ENCODE data around the gene TAF10. TPM values are rescaled to one million over a fixed set of nuclear protein-coding genes. Genes with fewer than 3 reads are reported as not detected.

Gene TAF10
- total RNA-seq, 1 experiment from 2014 or later, result 387 TPM

DNA sequence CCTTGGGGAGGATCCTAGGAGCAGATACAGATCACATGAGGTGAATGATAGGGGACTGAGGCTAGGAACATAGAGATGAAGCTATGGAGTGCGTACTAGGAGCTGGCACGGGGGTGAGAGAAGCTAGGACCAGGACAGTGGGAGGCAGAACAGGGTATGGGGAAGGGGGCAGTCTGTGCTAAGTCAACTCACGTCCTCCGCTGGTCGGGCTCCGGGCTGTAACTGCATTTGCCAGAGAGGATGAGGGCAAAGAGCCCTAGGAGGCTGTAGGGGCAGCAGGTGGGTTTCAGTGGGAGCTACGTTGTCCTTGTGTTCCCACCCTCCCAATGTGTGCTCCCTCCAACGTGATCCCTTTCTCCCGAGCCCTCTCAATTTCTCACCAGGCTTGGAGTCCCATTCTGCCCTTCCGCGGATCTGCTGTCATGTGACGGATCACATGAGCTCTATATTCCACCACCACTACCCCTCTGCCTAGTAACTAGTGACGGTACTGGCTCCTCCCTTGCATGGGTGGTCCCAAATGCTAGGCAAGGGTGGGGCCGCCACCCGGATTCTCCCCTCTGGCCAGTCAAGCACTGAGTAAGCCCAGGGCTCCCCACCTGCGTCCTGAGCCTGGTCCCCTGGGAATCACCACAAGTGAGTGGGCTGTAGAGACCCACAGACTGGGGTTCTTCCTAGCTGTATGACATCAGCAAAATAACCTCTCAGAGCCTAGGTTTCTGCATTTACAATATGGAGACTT lies 7.2 kb upstream of the TAF10 start, which contains the start of gene TPP1:
TPP1 (minus strand) TSS at position 419 of the 742 bp plus-strand sequence; CDS start at position 397, 22 bp downstream.
- ATAC-seq (peak; percentile 99), DNase-seq (ENCODE audit: low read depth, low spot score) (peak; percentile 95)
- in situ Hi-C loops (cut with HindIII; ENCODE audit: low pct_unique_long_range_greater_than_20kb, low sequenced_read_pairs), result no loop called here
- CTCF ChIA-PET, result interaction anchor here (0.9 to 1.5 kb wide), 3 partner anchors 64 to 240 kb away, joined by 5 to 6 read pairs (median 5); partner anchors contain the start of gene MRPL17
- Histone ChIP-seq H3K9me3 (ENCODE audit: control insufficient read depth, insufficient read depth, low read depth, low read length) (no peaks in the 10 kb centered on the region), H3K27me3 (ENCODE audit: control insufficient read depth, insufficient read depth, low read length) (no peaks in the 10 kb centered on the region), H3K4me3 (ENCODE audit: low read depth in 2 of 2, low read length in 2 of 2) (peak within 1 kb of the TSS; percentile 82 to 100), H3K4me1 (ENCODE audit: control insufficient read depth, insufficient read depth, low read length) (peaks cover 13% of the 10 kb centered on the region), H3K27ac (ENCODE audit: low read length) (peak within 1 kb of the TSS; percentile 98), H3K36me3 (ENCODE audit: control insufficient read depth, insufficient read depth, low read length) (no peaks in the 10 kb centered on the region)
- BruUV-seq (replicated peaks), result no TSS peak
- intact Hi-C loops (cut with micrococcal nuclease; ENCODE audit: unreplicated experiment), result no loop called here
- TF ChIP-seq SIN3A (IDR thresholded peaks at IDR 0.05; ENCODE audit: borderline replicate concordance, insufficient read depth, low read depth, low read length), result peak; percentile 95
- TF ChIP-seq, protein P1, sequence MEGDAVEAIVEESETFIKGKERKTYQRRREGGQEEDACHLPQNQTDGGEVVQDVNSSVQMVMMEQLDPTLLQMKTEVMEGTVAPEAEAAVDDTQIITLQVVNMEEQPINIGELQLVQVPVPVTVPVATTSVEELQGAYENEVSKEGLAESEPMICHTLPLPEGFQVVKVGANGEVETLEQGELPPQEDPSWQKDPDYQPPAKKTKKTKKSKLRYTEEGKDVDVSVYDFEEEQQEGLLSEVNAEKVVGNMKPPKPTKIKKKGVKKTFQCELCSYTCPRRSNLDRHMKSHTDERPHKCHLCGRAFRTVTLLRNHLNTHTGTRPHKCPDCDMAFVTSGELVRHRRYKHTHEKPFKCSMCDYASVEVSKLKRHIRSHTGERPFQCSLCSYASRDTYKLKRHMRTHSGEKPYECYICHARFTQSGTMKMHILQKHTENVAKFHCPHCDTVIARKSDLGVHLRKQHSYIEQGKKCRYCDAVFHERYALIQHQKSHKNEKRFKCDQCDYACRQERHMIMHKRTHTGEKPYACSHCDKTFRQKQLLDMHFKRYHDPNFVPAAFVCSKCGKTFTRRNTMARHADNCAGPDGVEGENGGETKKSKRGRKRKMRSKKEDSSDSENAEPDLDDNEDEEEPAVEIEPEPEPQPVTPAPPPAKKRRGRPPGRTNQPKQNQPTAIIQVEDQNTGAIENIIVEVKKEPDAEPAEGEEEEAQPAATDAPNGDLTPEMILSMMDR (IDR thresholded peaks at IDR 0.05), result no peak
- peak; percentile 95 for TF ChIP-seq POLR2AphosphoS5 (IDR thresholded peaks at IDR 0.05; ENCODE audit: low read depth, low read length)
- TF ChIP-seq, protein P2, sequence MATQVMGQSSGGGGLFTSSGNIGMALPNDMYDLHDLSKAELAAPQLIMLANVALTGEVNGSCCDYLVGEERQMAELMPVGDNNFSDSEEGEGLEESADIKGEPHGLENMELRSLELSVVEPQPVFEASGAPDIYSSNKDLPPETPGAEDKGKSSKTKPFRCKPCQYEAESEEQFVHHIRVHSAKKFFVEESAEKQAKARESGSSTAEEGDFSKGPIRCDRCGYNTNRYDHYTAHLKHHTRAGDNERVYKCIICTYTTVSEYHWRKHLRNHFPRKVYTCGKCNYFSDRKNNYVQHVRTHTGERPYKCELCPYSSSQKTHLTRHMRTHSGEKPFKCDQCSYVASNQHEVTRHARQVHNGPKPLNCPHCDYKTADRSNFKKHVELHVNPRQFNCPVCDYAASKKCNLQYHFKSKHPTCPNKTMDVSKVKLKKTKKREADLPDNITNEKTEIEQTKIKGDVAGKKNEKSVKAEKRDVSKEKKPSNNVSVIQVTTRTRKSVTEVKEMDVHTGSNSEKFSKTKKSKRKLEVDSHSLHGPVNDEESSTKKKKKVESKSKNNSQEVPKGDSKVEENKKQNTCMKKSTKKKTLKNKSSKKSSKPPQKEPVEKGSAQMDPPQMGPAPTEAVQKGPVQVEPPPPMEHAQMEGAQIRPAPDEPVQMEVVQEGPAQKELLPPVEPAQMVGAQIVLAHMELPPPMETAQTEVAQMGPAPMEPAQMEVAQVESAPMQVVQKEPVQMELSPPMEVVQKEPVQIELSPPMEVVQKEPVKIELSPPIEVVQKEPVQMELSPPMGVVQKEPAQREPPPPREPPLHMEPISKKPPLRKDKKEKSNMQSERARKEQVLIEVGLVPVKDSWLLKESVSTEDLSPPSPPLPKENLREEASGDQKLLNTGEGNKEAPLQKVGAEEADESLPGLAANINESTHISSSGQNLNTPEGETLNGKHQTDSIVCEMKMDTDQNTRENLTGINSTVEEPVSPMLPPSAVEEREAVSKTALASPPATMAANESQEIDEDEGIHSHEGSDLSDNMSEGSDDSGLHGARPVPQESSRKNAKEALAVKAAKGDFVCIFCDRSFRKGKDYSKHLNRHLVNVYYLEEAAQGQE (IDR thresholded peaks at IDR 0.05; ENCODE audit: insufficient read depth in 1 of 2, low read depth in 2 of 2, low read length in 1 of 2), result no peak
- TF ChIP-seq TCF7L2 (IDR thresholded peaks at IDR 0.05; ENCODE audit: low read depth, low read length), result no peak
- POLR2A ChIA-PET, result interaction anchor here (0.6 kb wide), 1 partner anchor 103 kb away, joined by 8 read pairs; no protein-coding TSS in a partner anchor

DNA sequence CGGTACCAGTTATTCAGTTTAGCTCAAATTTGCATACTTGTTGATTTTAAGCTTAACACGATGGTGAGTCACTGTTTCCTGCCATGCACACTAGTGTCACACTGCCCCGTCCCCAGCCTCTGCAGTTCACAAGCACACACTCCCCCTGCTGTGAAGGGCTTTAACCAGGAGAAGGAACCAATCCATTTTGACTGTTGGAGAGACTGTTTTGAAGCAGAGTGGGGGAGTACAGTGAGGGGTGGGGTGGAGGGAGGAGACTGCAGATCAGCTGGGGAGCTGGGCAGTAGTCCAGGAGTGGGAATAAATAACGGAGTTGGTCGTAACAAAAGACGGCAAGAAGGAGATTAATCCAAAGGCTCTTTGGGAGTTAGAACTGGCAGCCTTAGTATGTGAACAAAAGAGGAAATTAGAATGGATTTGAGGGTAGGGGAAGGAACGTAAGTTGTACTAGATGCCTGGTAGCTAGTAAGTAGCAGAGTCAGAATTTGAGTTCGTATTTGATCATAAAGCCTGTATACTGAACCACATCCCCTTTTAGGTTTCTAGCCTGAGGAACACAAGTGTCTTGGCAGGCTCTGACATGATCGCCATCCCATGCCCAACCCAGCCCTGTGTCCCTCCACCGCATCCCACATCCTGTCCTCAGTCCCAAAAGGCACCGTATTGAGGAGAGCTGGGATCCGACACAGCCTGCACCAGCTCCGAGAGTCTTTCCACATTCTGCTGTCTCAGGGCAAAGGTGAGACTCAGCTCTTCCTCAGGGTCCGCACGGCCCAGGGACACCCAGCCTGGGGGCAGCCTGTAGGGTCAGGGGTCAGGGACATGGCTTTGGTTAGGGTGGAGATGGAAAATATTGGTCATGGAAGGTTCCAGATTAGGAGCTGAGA lies 6.3 kb upstream of the TAF10 start:
- TF ChIP-seq, protein P2 (IDR thresholded peaks at IDR 0.05; ENCODE audit: insufficient read depth in 1 of 2, low read depth in 2 of 2, low read length in 1 of 2), result no peak
- TF ChIP-seq SIN3A (IDR thresholded peaks at IDR 0.05; ENCODE audit: borderline replicate concordance, insufficient read depth, low read depth, low read length) (no peak), POLR2AphosphoS5 (IDR thresholded peaks at IDR 0.05; ENCODE audit: low read depth, low read length) (no peak), TCF7L2 (IDR thresholded peaks at IDR 0.05; ENCODE audit: low read depth, low read length) (no peak)
- TF ChIP-seq, protein P1 (IDR thresholded peaks at IDR 0.05), result no peak
- intact Hi-C loops (cut with micrococcal nuclease; ENCODE audit: unreplicated experiment) (no loop called here), in situ Hi-C loops (cut with HindIII; ENCODE audit: low pct_unique_long_range_greater_than_20kb, low sequenced_read_pairs) (no loop called here)
- Histone ChIP-seq H3K4me1 (ENCODE audit: control insufficient read depth, insufficient read depth, low read length) (peaks cover 13% of the 10 kb centered on the region), H3K27me3 (ENCODE audit: control insufficient read depth, insufficient read depth, low read length) (no peaks in the 10 kb centered on the region), H3K36me3 (ENCODE audit: control insufficient read depth, insufficient read depth, low read length) (no peaks in the 10 kb centered on the region), H3K9me3 (ENCODE audit: control insufficient read depth, insufficient read depth, low read depth, low read length) (no peaks in the 10 kb centered on the region), H3K27ac (ENCODE audit: low read length) (peak overlapping the region; percentile 98), H3K4me3 (ENCODE audit: low read depth in 2 of 2, low read length in 2 of 2) (peak overlapping the region; percentile 82 to 100)
- peak; percentile 24 for ATAC-seq
- no TSS peak for BruUV-seq (replicated peaks)
- POLR2A ChIA-PET, result no interaction called here
- CTCF ChIA-PET, result interaction anchor here (0.6 to 1.5 kb wide), 4 partner anchors 65 to 239 kb away, joined by 5 to 6 read pairs (median 5); partner anchors contain the start of gene MRPL17
- no peak for DNase-seq (ENCODE audit: low read depth, low spot score)
